A549 (cell line): ENCODE measurements around the gene SNTA1. TPM values are rescaled to one million over a fixed set of nuclear protein-coding genes. Genes with fewer than 3 reads are reported as not detected.

Source experiments
- ATAC-seq, 2 experiments: fragments of 200-7000 bp in 1 of 2; fragments of >200 bp in 1 of 2; cut with Nextera tagmentation in 1 of 2; cut with Tn5 transposase in 1 of 2; 3 replicates each; pipeline versions ENCODE4 v1.8.0 to v1.9.1; 2018 to 2020; ENCODE audit warnings: mild to moderate bottlenecking in 1 of 2, moderate library complexity in 1 of 2
- CTCF ChIA-PET: fragments of 300-600 bp; sonication (Branson Sonifier 250); formaldehyde crosslinking; extraction: SDS; loops from one replicate; lab custom pipeline; 2021; ENCODE audit warnings: antibody characterized with exemption, inconsistent platforms; lab: Yijun Ruan, JAX
- POLR2A ChIA-PET: fragments of 350-600 bp; formaldehyde crosslinking; extraction: SDS; loops from one replicate; lab custom pipeline; 2021; ENCODE audit warnings: antibody characterized with exemption, inconsistent platforms; lab: Yijun Ruan, JAX
- DNase-seq, 2 experiments: peaks; one replicate each; pipeline versions ENCODE4 v3.0.0 to v3.0.0-alpha.2; 2011 to 2016; ENCODE audit warnings: low read depth in 1 of 2, low spot score in 1 of 2
- FAIRE-seq: peaks from 2 replicates; lab custom pipeline; 2011; peaks lifted over from hg19 to GRCh38; lab: Jason Lieb, UNC
- H3K27ac ChIP-seq, 2 experiments: fragments of >200 bp; sonication (Bioruptor Twin); formaldehyde crosslinking; 3 replicates each; pipeline ENCODE4 v1.5.1; 2016 to 2017
- H3K4me1 ChIP-seq: fragments of >200 bp; sonication (Bioruptor Twin); formaldehyde crosslinking; 3 replicates; pipeline ENCODE4 v1.6.1; 2016
- H3K4me2 ChIP-seq: fragments of >200 bp; sonication (Bioruptor Twin); formaldehyde crosslinking; 3 replicates; pipeline ENCODE4 v1.6.1; 2016
- H3K4me3 ChIP-seq: fragments of >200 bp; sonication (Bioruptor Twin); formaldehyde crosslinking; 3 replicates; pipeline ENCODE4 v1.5.1; 2016
- H3K9me3 ChIP-seq: fragments of >200 bp; sonication (Bioruptor Twin); formaldehyde crosslinking; 3 replicates; pipeline ENCODE4 v1.6.1; 2016
- BHLHE40 ChIP-seq: IDR thresholded peaks from 2 replicates; pipeline ENCODE4 v1.6.1; 2012; ENCODE audit warnings: low read depth, low read length, inconsistent platforms
- CBX2 ChIP-seq: fragments of 200-600 bp; sonication (generic); IDR thresholded peaks from 2 replicates; pipeline ENCODE4 v1.6.1; 2016; ENCODE audit warnings: low read depth, mild to moderate bottlenecking, borderline replicate concordance
- CBX8 ChIP-seq: fragments of 200-600 bp; sonication (generic); IDR thresholded peaks from 2 replicates; pipeline ENCODE4 v1.6.1; 2016
- CEBPB ChIP-seq, 2 experiments: fragments of >200 bp in 1 of 2; sonication (Bioruptor Twin) in 1 of 2; formaldehyde crosslinking in 1 of 2; IDR thresholded peaks; 2 replicates each; pipeline ENCODE4 v1.6.1; 2012 to 2016
- CHD2 ChIP-seq: fragments of 150-350 bp; IDR thresholded peaks from 2 replicates; pipeline ENCODE4 v1.6.1; 2014; ENCODE audit warnings: low read length; ENCODE audit not compliant: partially characterized antibody
- EP300 ChIP-seq, 2 experiments: fragments of >200 bp; sonication (Bioruptor Twin); formaldehyde crosslinking; IDR thresholded peaks; 2 replicates in 1 of 2; 3 replicates in 1 of 2; pipeline ENCODE4 v1.6.1; 2016 to 2017
- FOSB ChIP-seq: fragments of 250-450 bp; sonication (Bioruptor Pico); IDR thresholded peaks from 2 replicates; pipeline ENCODE4 v1.5.0; 2020; ENCODE audit warnings: mild to moderate bottlenecking, moderate library complexity
- FOSL2 ChIP-seq, 2 experiments: fragments of 450-650 bp in 1 of 2; fragments of >200 bp in 1 of 2; sonication (Bioruptor Twin) in 1 of 2; formaldehyde crosslinking; IDR thresholded peaks; 2 replicates each; pipeline versions ENCODE4 v1.5.0 to v1.6.1; 2016 to 2020; ENCODE audit warnings: mild to moderate bottlenecking in 1 of 2, moderate library complexity in 1 of 2
- HOXB5 ChIP-seq: fragments of 250-450 bp; sonication (Bioruptor Pico); IDR thresholded peaks from 2 replicates; pipeline ENCODE4 v1.5.0; 2020; ENCODE audit warnings: mild to moderate bottlenecking, moderate library complexity
- KDM5A ChIP-seq: fragments of 200-600 bp; sonication (generic); IDR thresholded peaks from 2 replicates; pipeline ENCODE4 v1.6.1; 2016; ENCODE audit warnings: antibody characterized with exemption, mild to moderate bottlenecking
- MYC ChIP-seq: IDR thresholded peaks from 2 replicates; pipeline ENCODE4 v1.6.1; 2012; ENCODE audit warnings: mild to moderate bottlenecking, inconsistent platforms, low read length, improper control_type of control experiment, borderline replicate concordance
- NFE2L2 ChIP-seq: fragments of 150-350 bp; conservative IDR thresholded peaks from 2 replicates; pipeline ENCODE4 v1.6.1; 2014; ENCODE audit warnings: low read length
- NPAS2 ChIP-seq: fragments of 250-450 bp; sonication (Bioruptor Pico); IDR thresholded peaks from 2 replicates; pipeline ENCODE4 v1.8.0; 2022; ENCODE audit warnings: mild to moderate bottlenecking, moderate library complexity, borderline replicate concordance
- POLR2AphosphoS2 ChIP-seq: conservative IDR thresholded peaks from 2 replicates; pipeline ENCODE4 v1.6.1; 2012; ENCODE audit warnings: low read length, improper control_type of control experiment, inconsistent platforms
- ZC3H11A ChIP-seq: fragments of 450-650 bp; IDR thresholded peaks from 2 replicates; pipeline ENCODE4 v1.6.1; 2014; ENCODE audit warnings: antibody characterized with exemption, mild to moderate bottlenecking
- ZFP36 ChIP-seq: fragments of 450-650 bp; IDR thresholded peaks from 2 replicates; pipeline ENCODE4 v1.6.1; 2014; ENCODE audit warnings: borderline replicate concordance; ENCODE audit not compliant: partially characterized antibody
- WGBS: methylation state at CpG from one replicate; pipeline ENCODE4 v1.1.6; 2017; ENCODE audit errors: missing lambda C conversion rate; 5-methylcytosine and 5-hydroxymethylcytosine counted together
- polyA plus RNA-seq, 4 experiments: library from polyadenylated mRNA; depleted of rRNA in 3 of 4; stranded (reverse); fragments of >200 nt; fragmentation: RNase III in 1 of 4; extraction: RNeasy Plus Mini Kit Qiagen cat#74134 plus additional on column Dnase treatment in 1 of 4; gene quantifications; 2 replicates in 3 of 4; 3 replicates in 1 of 4; pipeline ENCODE4 v1.2.3, GENCODE V29; 2011 to 2017
- TF ChIP-seq, protein P1 (sequence below): IDR thresholded peaks from 2 replicates; pipeline ENCODE4 v1.6.1; 2012
- TF ChIP-seq, protein P2 (sequence below): fragments of >200 bp; sonication (Bioruptor Twin); formaldehyde crosslinking; IDR thresholded peaks from 3 replicates; pipeline ENCODE4 v1.6.1; 2016

Gene SNTA1
- polyA plus RNA-seq, 2 of the 4 experiments (the other 2 are of a cell fraction) = 5.6 to 6.6 TPM

DNA sequence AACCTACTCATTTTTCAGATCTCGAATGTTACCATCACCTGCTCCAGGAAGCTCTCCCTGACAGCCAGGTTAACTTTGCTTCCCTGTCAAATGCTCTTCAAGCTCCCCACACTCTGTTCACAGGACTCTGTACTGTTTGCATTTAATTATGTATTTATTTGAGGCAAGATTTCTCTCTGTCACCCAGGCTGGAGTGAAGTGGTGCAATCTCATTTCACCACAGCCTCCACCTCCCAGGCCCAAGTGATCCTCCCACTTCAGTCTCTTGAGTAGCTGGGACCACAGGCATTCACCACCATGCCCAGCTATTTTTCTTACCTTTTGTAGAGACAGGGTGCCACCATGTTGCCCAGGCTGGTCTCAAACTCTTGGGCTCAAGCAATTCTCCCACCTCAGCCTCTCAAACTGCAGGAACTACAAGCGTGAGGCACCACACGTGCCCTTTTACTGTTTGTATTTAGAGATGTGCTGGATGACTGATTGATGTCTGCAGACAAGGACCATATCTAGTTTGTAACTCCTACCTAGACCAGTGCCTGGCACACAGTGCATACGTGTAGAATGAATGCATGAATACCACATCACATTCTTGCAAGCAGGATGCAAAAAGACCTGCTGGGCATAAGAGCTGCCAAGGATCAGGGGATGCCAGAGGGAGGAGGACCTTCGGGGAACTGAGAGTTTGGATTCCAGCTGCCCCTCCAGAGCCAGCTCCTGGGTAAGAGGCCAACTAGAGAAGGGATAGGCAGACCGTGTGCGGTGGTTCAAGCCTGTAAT, 30.7 kb upstream of the SNTA1 start:
- Histone ChIP-seq H3K9me3 (no peaks in the 10 kb centered on the region), H3K27ac (no peak overlapping the region), H3K4me2 (no peak overlapping the region)
- DNase-seq (no peak), FAIRE-seq (no peak)
- CTCF ChIA-PET = interaction anchor here (0.7 to 0.9 kb wide), 3 partner anchors 14 to 132 kb away, joined by 3 read pairs; no protein-coding TSS in a partner anchor
- TF ChIP-seq NFE2L2 = no peak
- no peak for TF ChIP-seq CHD2
- no peak for TF ChIP-seq BHLHE40
- TF ChIP-seq, protein P1, sequence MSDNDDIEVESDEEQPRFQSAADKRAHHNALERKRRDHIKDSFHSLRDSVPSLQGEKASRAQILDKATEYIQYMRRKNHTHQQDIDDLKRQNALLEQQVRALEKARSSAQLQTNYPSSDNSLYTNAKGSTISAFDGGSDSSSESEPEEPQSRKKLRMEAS = no peak
- no peak for TF ChIP-seq CBX8
- TF ChIP-seq EP300 (IDR thresholded peaks at IDR 0.05) = no peak
- TF ChIP-seq KDM5A = no peak
- no peak for TF ChIP-seq CEBPB (IDR thresholded peaks at IDR 0.05)
- TF ChIP-seq, all 56 proteins: peak for 0
- 54% methylated on average over 7 of the region's 7 CpGs for WGBS
- POLR2A ChIA-PET = interaction anchor here (1.1 kb wide), 1 partner anchor 15 kb away, joined by 4 read pairs; the partner anchor contains the start of gene CBFA2T2
- no peak overlapping the region for H3K4me3 ChIP-seq
- H3K4me1 ChIP-seq = no peaks in the 10 kb centered on the region
- ATAC-seq = no peak

DNA sequence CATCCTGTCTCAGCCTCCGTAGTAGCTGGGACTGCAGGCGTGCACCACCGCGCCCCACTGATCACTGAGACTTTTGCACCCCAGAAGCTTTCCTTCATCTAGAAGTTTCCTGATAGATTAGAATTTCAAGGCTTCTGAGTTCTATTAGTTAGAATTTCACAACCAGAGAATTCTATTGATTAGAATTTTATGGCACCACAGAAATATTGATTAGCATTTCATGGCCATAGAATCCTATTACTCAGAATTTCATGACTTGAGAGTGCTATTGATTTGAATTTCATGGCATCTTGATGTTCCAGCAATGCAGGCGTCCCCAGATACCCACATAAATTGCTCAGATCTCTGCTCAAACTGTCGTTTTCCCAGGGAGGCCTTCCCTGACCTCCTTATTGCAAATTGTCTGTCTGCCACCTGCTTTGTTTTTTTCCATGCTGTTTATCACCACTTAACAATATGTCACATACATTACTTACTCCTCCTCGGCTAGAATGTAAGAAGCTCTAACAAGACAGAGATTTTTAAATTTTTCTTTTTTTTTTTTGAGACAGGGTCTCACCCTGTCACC, 29.4 kb upstream of the SNTA1 start:
- H3K4me1 ChIP-seq = no peaks in the 10 kb centered on the region
- DNase-seq (no peak), ATAC-seq (no peak)
- WGBS = 71% methylated on average over 7 of the region's 7 CpGs
- no peak for TF ChIP-seq NPAS2 (CRISPR knock-in tag)
- TF ChIP-seq, all 56 proteins: peak for 0
- CTCF ChIA-PET = interaction anchor here (0.7 to 1.3 kb wide), 3 partner anchors 28 to 597 kb away, joined by 3 to 4 read pairs (median 3); no protein-coding TSS in a partner anchor
- Histone ChIP-seq H3K4me2 (no peak overlapping the region), H3K9me3 (no peaks in the 10 kb centered on the region), H3K27ac (no peak overlapping the region), H3K4me3 (no peak overlapping the region)
- FAIRE-seq = no peak
- POLR2A ChIA-PET = no interaction called here

DNA sequence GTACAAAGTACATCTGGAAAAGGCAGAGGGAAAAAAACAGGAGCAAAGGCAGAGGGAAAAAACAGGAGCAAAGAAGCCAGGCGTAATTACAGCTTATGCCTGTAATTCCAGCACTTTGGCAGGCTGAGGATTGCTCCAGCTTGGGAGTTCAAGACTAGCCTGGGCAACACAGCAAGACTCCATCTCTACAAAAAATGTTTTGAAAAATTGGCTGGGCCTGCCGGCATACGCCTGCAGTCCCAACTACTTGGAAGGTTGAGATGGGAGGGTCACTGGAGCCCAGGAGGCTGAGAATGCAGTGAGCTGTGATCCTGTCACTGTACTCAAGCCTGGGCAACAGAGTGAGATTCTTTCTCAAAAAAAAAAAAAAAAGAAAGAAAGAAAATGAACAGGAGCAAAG, 27.3 kb upstream of the SNTA1 start:
- no peak overlapping the region for H3K4me3 ChIP-seq
- FAIRE-seq (no peak), ATAC-seq (no peak), DNase-seq (no peak)
- ChIA-PET POLR2A (interaction anchor here (1.6 kb wide), 1 partner anchor 19 kb away, joined by 5 read pairs; the partner anchor contains the start of gene CBFA2T2), CTCF (interaction anchor here (0.7 to 2.7 kb wide), 3 partner anchors 13 to 1280 kb away, joined by 3 to 12 read pairs (median 4); no protein-coding TSS in a partner anchor)
- 85% methylated on average over 3 of the region's 3 CpGs for WGBS
- H3K4me2 ChIP-seq = no peak overlapping the region
- H3K4me1 ChIP-seq = no peaks in the 10 kb centered on the region
- H3K9me3 ChIP-seq = no peaks in the 10 kb centered on the region
- no peak overlapping the region for H3K27ac ChIP-seq
- TF ChIP-seq NPAS2 (CRISPR knock-in tag) (no peak), CBX2 (no peak), FOSB (CRISPR knock-in tag) (no peak)
- TF ChIP-seq, protein P2, sequence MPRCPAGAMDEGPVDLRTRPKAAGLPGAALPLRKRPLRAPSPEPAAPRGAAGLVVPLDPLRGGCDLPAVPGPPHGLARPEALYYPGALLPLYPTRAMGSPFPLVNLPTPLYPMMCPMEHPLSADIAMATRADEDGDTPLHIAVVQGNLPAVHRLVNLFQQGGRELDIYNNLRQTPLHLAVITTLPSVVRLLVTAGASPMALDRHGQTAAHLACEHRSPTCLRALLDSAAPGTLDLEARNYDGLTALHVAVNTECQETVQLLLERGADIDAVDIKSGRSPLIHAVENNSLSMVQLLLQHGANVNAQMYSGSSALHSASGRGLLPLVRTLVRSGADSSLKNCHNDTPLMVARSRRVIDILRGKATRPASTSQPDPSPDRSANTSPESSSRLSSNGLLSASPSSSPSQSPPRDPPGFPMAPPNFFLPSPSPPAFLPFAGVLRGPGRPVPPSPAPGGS = no peak
- TF ChIP-seq, all 56 proteins: peak for 0

DNA sequence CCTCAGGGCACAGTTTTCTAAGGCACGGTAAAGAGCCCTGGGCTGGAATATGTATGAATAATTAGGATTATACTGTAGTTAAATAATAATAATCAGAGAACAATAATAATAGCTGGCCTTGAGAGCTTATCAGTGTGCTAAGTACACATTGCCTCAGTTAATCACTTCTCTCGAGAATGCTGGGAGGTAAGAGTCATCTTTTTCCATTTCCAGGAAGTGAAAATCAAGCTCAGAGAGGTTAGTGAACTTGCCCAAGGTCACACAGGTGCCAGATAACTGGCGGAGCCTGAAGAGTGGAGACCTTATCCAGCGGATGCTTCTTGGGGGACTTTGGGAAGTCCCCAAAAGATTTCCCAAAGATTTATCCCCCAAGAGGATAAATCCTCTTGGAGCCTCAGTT, 26.9 kb upstream of the SNTA1 start:
- no peaks in the 10 kb centered on the region for H3K4me1 ChIP-seq
- H3K4me2 ChIP-seq = no peak overlapping the region
- no peak overlapping the region for H3K4me3 ChIP-seq
- POLR2A ChIA-PET = interaction anchor here (1.6 kb wide), 1 partner anchor 19 kb away, joined by 5 read pairs; the partner anchor contains the start of gene CBFA2T2
- no peaks in the 10 kb centered on the region for H3K9me3 ChIP-seq
- H3K27ac ChIP-seq = no peak overlapping the region
- no peak for DNase-seq
- 60% methylated on average over 4 of the region's 4 CpGs for WGBS
- TF ChIP-seq MYC (no peak), ZC3H11A (no peak), ZFP36 (peak; percentile 5), FOSL2 (IDR thresholded peaks at IDR 0.05) (no peak), FOSL2 (CRISPR knock-in tag; IDR thresholded peaks at IDR 0.05) (no peak), HOXB5 (CRISPR knock-in tag) (no peak), POLR2AphosphoS2 (no peak)
- CTCF ChIA-PET = interaction anchor here (1.3 to 2.7 kb wide), 2 partner anchors 13 to 599 kb away, joined by 4 to 12 read pairs; no protein-coding TSS in a partner anchor
- FAIRE-seq = no peak
- ATAC-seq = no peak
